HG02852 (cell line): ENCODE results near the gene ADAM29.
"Not testable (repeated sequence)": the region's sequence is repeated elsewhere in the genome, so short reads cannot be mapped to it uniquely, and the experiment has no call there.

Source experiments
- ATAC-seq: cut with Tn5 transposase; IDR thresholded peaks from one replicate; pipeline ENCODE4 v1.9.1; 2021; ENCODE audit warnings: mild to moderate bottlenecking, moderate library complexity; ENCODE audit not compliant: unreplicated experiment

Gene ADAM29

GRCh38 chr4:174918058-174918457 is at the start of gene ADAM29:
Gene ADAM29, plus strand, starts transcription at chr4:174918358. Its CDS starts 57,168 bp downstream, at chr4:174975526.
- no peak for ATAC-seq

- ATAC-seq = no peak
Observed at GRCh38 chr4:174869339-174869738, 48.8 kb upstream of the ADAM29 start.

- no peak for ATAC-seq
Observed at GRCh38 chr4:174870311-174870710, 47.8 kb upstream of the ADAM29 start.

GRCh38 chr4:174871407-174871806 is 46.8 kb upstream of the ADAM29 start:
- ATAC-seq = no peak

- not testable (repeated sequence) for ATAC-seq
Observed at GRCh38 chr4:174873146-174873545, 45.0 kb upstream of the ADAM29 start.

GRCh38 chr4:174873931-174874330 is 44.2 kb upstream of the ADAM29 start:
- peak; percentile 61 for ATAC-seq

GRCh38 chr4:174874898-174875297 is 43.3 kb upstream of the ADAM29 start:
- no peak for ATAC-seq

GRCh38 chr4:174880001-174880400 is 38.2 kb upstream of the ADAM29 start:
- no peak for ATAC-seq

- ATAC-seq = peak; percentile 47
Observed at GRCh38 chr4:174882317-174882992, 35.7 kb upstream of the ADAM29 start.

GRCh38 chr4:174907508-174907907 is 10.7 kb upstream of the ADAM29 start:
- no peak for ATAC-seq

- no peak for ATAC-seq
Observed at GRCh38 chr4:174910271-174910670, 7.9 kb upstream of the ADAM29 start.

- no peak for ATAC-seq
Observed at GRCh38 chr4:174912919-174913543, 5.1 kb upstream of the ADAM29 start.

- ATAC-seq = no peak
Observed at GRCh38 chr4:174919886-174920423, 1.8 kb downstream of the ADAM29 start.

GRCh38 chr4:174926958-174927357 is 8.8 kb downstream of the ADAM29 start:
- ATAC-seq = no peak

GRCh38 chr4:174928174-174928573 is 10.0 kb downstream of the ADAM29 start:
- ATAC-seq = peak; percentile 56

- ATAC-seq = peak; percentile 34
Observed at GRCh38 chr4:174928575-174929253, 10.6 kb downstream of the ADAM29 start.

- ATAC-seq = no peak
Observed at GRCh38 chr4:174929346-174929745, 11.2 kb downstream of the ADAM29 start.

- no peak for ATAC-seq
Observed at GRCh38 chr4:174930895-174931294, 12.7 kb downstream of the ADAM29 start.

GRCh38 chr4:174933083-174933482 is 14.9 kb downstream of the ADAM29 start:
- ATAC-seq = no peak

GRCh38 chr4:174934360-174934759 is 16.2 kb downstream of the ADAM29 start:
- ATAC-seq = no peak

GRCh38 chr4:174935607-174936006 is 17.4 kb downstream of the ADAM29 start:
- no peak for ATAC-seq

- no peak for ATAC-seq
Observed at GRCh38 chr4:174940002-174940401, 21.8 kb downstream of the ADAM29 start.
